ENCODE measurements around the gene SPACA5. TPM values are rescaled to one million over a fixed set of nuclear protein-coding genes. Genes with fewer than 3 reads are reported as not detected.
"Not testable (repeated sequence)": the region's sequence is repeated elsewhere in the genome, so short reads cannot be mapped to it uniquely, and the experiment has no call there.

The SPACA5 gene
- total RNA-seq, 1 donor from 2014 or later: not detected

DNA sequence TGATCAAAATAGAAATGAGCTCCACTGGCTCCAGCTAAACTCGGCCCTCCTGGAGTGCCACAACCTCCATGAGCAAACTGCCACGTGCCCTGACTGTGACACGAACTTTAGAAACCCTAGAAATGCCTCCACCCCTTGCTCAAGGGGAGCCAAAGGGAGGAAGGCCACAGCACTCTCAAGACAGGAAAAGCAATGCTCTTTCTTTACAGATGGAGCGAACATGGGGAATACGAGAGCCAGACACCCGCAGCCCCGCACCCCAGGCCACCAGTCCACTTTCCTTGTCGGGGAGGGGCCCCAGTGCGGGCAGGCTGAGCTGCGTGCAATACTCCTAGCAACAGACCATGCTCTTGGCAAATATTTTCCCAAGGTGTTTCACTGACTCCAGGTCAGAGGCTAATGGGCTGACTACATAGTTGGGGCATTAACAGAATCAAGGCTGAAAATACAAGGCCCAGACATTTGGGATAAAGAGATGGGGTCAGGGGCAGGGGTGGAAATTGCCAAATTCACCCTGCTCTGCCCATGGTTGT is 23.9 kb downstream of the SPACA5 start:
- H3K27me3 Mint-ChIP-seq; DNase-seq; intact Hi-C loops (cut with micrococcal nuclease); H3K36me3 Mint-ChIP-seq (ENCODE audit: low read depth); H3K9me3 Mint-ChIP-seq; H3K27ac Mint-ChIP-seq; H3K4me1 Mint-ChIP-seq; H3K4me3 Mint-ChIP-seq: not testable (repeated sequence)

GRCh38 chrX:48035891-48036290 is 29.1 kb downstream of the SPACA5 start:
- Mint-ChIP-seq H3K4me3 (no peak overlapping the region), H3K4me1 (no peaks in the 10 kb centered on the region), H3K36me3 (ENCODE audit: low read depth) (no peaks in the 10 kb centered on the region), H3K9me3 (no peaks in the 10 kb centered on the region), H3K27me3 (peaks cover 1% of the 10 kb centered on the region), H3K27ac (no peak overlapping the region)
- intact Hi-C loops (cut with micrococcal nuclease): no loop called here
- DNase-seq: no peak

DNA sequence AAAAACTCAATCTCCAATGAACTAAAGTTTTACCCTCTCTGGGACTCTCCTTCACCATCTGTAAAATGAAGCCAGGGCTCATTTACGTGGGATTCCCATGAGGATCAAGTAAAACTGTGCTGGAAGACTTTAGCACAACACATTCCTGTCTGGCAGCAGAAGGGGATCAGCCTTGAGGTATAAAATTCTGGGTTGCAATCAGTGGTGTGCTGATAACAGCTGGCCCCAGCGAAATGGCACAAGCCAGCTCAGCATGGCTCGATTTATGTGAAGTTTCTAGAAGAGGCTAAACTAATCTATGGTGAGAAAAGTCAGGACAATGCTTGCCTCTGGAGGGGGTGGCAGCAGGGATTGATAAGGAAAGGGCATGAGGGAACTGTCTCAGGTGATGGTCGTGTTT is 36.3 kb downstream of the SPACA5 start:
- no peaks in the 10 kb centered on the region for H3K4me1 Mint-ChIP-seq
- intact Hi-C loops (cut with micrococcal nuclease): no loop called here
- no peaks in the 10 kb centered on the region for H3K36me3 Mint-ChIP-seq (ENCODE audit: low read depth)
- no peak overlapping the region for H3K4me3 Mint-ChIP-seq
- H3K27me3 Mint-ChIP-seq: peaks cover 1% of the 10 kb centered on the region
- DNase-seq: no peak
- H3K27ac Mint-ChIP-seq: no peak overlapping the region
- H3K9me3 Mint-ChIP-seq: peaks cover 4% of the 10 kb centered on the region

GRCh38 chrX:48045410-48046311 is 38.9 kb downstream of the SPACA5 start:
- peaks cover 5% of the 10 kb centered on the region for H3K9me3 Mint-ChIP-seq

GRCh38 chrX:48046846-48047245 is 40.1 kb downstream of the SPACA5 start:
- H3K36me3 Mint-ChIP-seq (ENCODE audit: low read depth): no peaks in the 10 kb centered on the region
- H3K4me3 Mint-ChIP-seq: no peak overlapping the region
- H3K4me1 Mint-ChIP-seq: no peaks in the 10 kb centered on the region
- peaks cover 5% of the 10 kb centered on the region for H3K9me3 Mint-ChIP-seq
- no peak overlapping the region for H3K27ac Mint-ChIP-seq
- DNase-seq: no peak
- H3K27me3 Mint-ChIP-seq: no peaks in the 10 kb centered on the region
- intact Hi-C loops (cut with micrococcal nuclease): no loop called here

More at GRCh38 chrX:48045410-48046311, 38.9 kb downstream of the SPACA5 start:
- intact Hi-C loops (cut with micrococcal nuclease): no loop called here
- DNase-seq: no peak
- Mint-ChIP-seq H3K4me3 (no peak overlapping the region), H3K27me3 (no peaks in the 10 kb centered on the region), H3K27ac (no peak overlapping the region), H3K4me1 (no peaks in the 10 kb centered on the region), H3K36me3 (ENCODE audit: low read depth) (no peaks in the 10 kb centered on the region)

DNA sequence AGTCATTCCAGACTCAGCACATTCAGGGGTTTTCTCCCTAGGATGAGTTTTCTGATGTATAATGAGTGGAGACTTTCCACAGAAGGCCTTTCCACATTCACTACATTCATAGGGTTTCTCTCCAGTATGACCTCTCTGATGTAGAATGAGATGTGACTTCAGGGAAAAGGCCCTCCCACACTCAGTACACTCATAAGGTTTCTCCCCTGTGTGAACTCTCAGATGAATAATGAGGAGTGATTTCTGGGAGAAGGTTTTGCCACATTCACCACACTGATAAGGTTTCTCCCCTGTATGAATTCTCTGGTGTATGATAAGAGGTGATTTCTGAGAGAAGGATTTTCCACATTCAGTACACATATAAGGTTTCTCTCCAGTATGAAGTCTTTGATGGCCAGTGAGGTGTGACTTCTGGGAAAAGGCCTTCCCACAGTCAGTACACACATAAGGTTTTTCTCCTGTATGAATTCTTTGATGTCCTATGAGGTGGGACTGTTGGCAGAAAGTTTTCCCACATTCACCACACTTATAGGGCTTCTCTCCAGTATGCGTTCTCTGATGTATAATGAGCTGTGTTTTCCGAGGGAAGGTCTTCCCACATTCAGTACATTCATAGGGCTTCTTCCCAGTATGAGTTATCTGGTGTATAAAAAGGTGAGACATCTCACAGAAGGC is 52.0 kb downstream of the SPACA5 start:
- intact Hi-C loops (cut with micrococcal nuclease): no loop called here
- Mint-ChIP-seq H3K4me1 (no peaks in the 10 kb centered on the region), H3K27me3 (no peaks in the 10 kb centered on the region), H3K27ac (no peak overlapping the region), H3K36me3 (ENCODE audit: low read depth) (peaks cover 6% of the 10 kb centered on the region), H3K9me3 (peaks cover 4% of the 10 kb centered on the region), H3K4me3 (no peak overlapping the region)
- DNase-seq: no peak

- no peak for DNase-seq
- Mint-ChIP-seq H3K4me1 (no peaks in the 10 kb centered on the region), H3K9me3 (peaks cover 4% of the 10 kb centered on the region), H3K4me3 (no peak overlapping the region), H3K27ac (no peak overlapping the region), H3K36me3 (ENCODE audit: low read depth) (peaks cover 6% of the 10 kb centered on the region), H3K27me3 (no peaks in the 10 kb centered on the region)
- intact Hi-C loops (cut with micrococcal nuclease): no loop called here
These were observed 52.5 kb downstream of the SPACA5 start for GRCh38 chrX:48059296-48059639.

Other genes starting within 250 kb of the SPACA5 start
- gene ZNF81, start 170.1 kb upstream of the SPACA5 start, total RNA-seq: 4.0 and 9.0 TPM in 2 replicates
- 5.6 and 5.7 TPM in 2 replicates for gene ZNF182, start 3.0 kb upstream of the SPACA5 start, total RNA-seq
- 0.19 and 0.33 TPM in 2 replicates for gene ZNF630, start 64.7 kb downstream of the SPACA5 start, total RNA-seq
- gene SPACA5B, start 123.6 kb downstream of the SPACA5 start, total RNA-seq: not detected in 2 replicates
- not detected in 2 replicates for gene SSX5, start 189.8 kb downstream of the SPACA5 start, total RNA-seq
- gene SSX1, start 248.4 kb downstream of the SPACA5 start, total RNA-seq: not detected in 2 replicates

All from activated CD4-positive, alpha-beta T cell treated with anti-CD3 and anti-CD28 coated beads, Interleukin-2, amount 10 ng/mL, durations not matched to agents 24 days and 14 days (primary cell).